Astrocyte (in vitro differentiated cells and primary cell): ENCODE measurements around the gene MED13L. TPM values are rescaled to one million over a fixed set of nuclear protein-coding genes. Genes with fewer than 3 reads are reported as not detected.

ENCODE experiments used
- DNase-seq: peaks from one replicate; pipeline ENCODE4 v3.0.0-alpha.2; 2010; ENCODE audit warnings: low read depth
- FAIRE-seq: peaks from 2 replicates; lab custom pipeline; 2011; peaks lifted over from hg19 to GRCh38; lab: Jason Lieb, UNC
- H2AFZ ChIP-seq: 2 replicates; pipeline ENCODE4 v1.6.0; 2012; ENCODE audit warnings: low read depth, low read length, inconsistent platforms
- H3K27ac ChIP-seq: 2 replicates; pipeline ENCODE4 v1.5.1; 2011; ENCODE audit warnings: low read depth, low read length, inconsistent platforms
- H3K27me3 ChIP-seq: 2 replicates; pipeline ENCODE4 v1.6.0; 2011; ENCODE audit warnings: low read length, inconsistent platforms; ENCODE audit not compliant: insufficient read depth
- H3K36me3 ChIP-seq: 2 replicates; pipeline ENCODE4 v1.5.1; 2011; ENCODE audit warnings: low read length, inconsistent platforms; ENCODE audit not compliant: insufficient read depth
- H3K4me1 ChIP-seq: 2 replicates; pipeline ENCODE4 v1.5.1; 2011; ENCODE audit warnings: low read length, inconsistent platforms; ENCODE audit not compliant: insufficient read depth
- H3K4me2 ChIP-seq: 2 replicates; pipeline ENCODE4 v1.6.0; 2012; ENCODE audit warnings: low read length, inconsistent platforms
- H3K4me3 ChIP-seq: 2 replicates; pipeline ENCODE4 v1.5.1; 2011; ENCODE audit warnings: low read depth, mild to moderate bottlenecking, low read length, inconsistent platforms; ENCODE audit not compliant: insufficient read depth
- H3K79me2 ChIP-seq: 2 replicates; pipeline ENCODE4 v1.6.0; 2012; ENCODE audit warnings: mild to moderate bottlenecking, low read length, inconsistent platforms; ENCODE audit not compliant: insufficient read depth
- H3K9ac ChIP-seq: 2 replicates; pipeline ENCODE4 v1.6.0; 2012; ENCODE audit warnings: mild to moderate bottlenecking, low read length, inconsistent platforms
- H3K9me3 ChIP-seq: 2 replicates; pipeline ENCODE4 v1.5.1; 2012; ENCODE audit warnings: low read depth, mild to moderate bottlenecking, low read length, inconsistent platforms; ENCODE audit not compliant: insufficient read depth
- H4K20me1 ChIP-seq: 2 replicates; pipeline ENCODE4 v1.6.0; 2012; ENCODE audit warnings: low read length, inconsistent platforms; ENCODE audit not compliant: insufficient read depth
- H3K27ac Mint-ChIP-seq: one replicate; pipeline ENCODE4 v1.8.0; 2021; ENCODE audit warnings: mild to moderate bottlenecking, mixed read lengths; ENCODE audit not compliant: unreplicated experiment
- H3K27me3 Mint-ChIP-seq: one replicate; pipeline ENCODE4 v1.8.0; 2021; ENCODE audit warnings: low read depth, mixed read lengths; ENCODE audit not compliant: unreplicated experiment
- H3K36me3 Mint-ChIP-seq: one replicate; pipeline ENCODE4 v1.8.0; 2021; ENCODE audit warnings: low read depth, mixed read lengths; ENCODE audit not compliant: unreplicated experiment
- H3K4me1 Mint-ChIP-seq: one replicate; pipeline ENCODE4 v1.8.0; 2021; ENCODE audit warnings: low read depth, mixed read lengths; ENCODE audit not compliant: unreplicated experiment
- H3K4me3 Mint-ChIP-seq: one replicate; pipeline ENCODE4 v1.8.0; 2021; ENCODE audit warnings: mild to moderate bottlenecking, moderate library complexity, mixed read lengths; ENCODE audit not compliant: unreplicated experiment
- H3K9me3 Mint-ChIP-seq: one replicate; pipeline ENCODE4 v1.8.0; 2021; ENCODE audit warnings: mild to moderate bottlenecking, mixed read lengths; ENCODE audit not compliant: unreplicated experiment
- CTCF ChIP-seq: IDR thresholded peaks from 2 replicates; pipeline ENCODE4 v1.5.1; 2011; ENCODE audit warnings: low read depth, mild to moderate bottlenecking, inconsistent platforms, low read length, moderate library complexity; ENCODE audit not compliant: insufficient read depth
- EZH2 ChIP-seq: IDR thresholded peaks from 2 replicates; pipeline ENCODE4 v1.6.1; 2012; ENCODE audit warnings: mild to moderate bottlenecking, low read length, inconsistent platforms; ENCODE audit not compliant: insufficient read depth
- total RNA-seq: library from RNA; stranded (reverse); gene quantifications from 2 replicates; pipeline ENCODE4 v1.2.1, GENCODE V29; 2021

MED13L gene
- total RNA-seq, 1 donor from 2014 or later: 153 TPM

DNA sequence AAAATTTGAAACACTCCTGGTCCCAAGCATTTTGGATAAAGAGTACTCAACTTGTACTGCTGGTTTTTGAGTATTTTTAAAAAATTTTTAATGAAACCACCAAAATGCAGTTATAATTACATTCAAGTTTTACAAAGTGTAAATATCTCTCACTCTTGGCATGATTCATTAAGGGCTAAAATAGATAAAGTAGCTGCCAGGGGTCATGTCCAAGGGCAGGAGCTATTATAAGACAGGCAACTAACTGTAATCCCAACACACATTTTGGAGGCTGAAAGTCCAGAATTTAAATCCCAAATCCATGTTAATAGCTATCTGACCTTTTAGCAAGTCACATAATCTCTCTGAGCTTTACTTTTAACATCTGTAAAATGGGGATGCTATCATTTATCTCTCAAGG lies 207.6 kb downstream of the MED13L start:
- no peaks in the 10 kb centered on the region for H3K9me3 ChIP-seq
- no peaks in the 10 kb centered on the region for H3K27me3 ChIP-seq
- Mint-ChIP-seq H3K4me1 (peaks cover 43% of the 10 kb centered on the region), H3K4me3 (no peak overlapping the region), H3K27me3 (no peaks in the 10 kb centered on the region), H3K27ac (no peak overlapping the region), H3K9me3 (no peaks in the 10 kb centered on the region), H3K36me3 (peaks cover 3% of the 10 kb centered on the region)
- peaks cover 80% of the 10 kb centered on the region for H3K79me2 ChIP-seq
- no peak overlapping the region for H3K4me2 ChIP-seq
- no peak overlapping the region for H3K9ac ChIP-seq
- DNase-seq (no peak), FAIRE-seq (no peak)
- no peak overlapping the region for H3K27ac ChIP-seq
- H3K36me3 ChIP-seq: no peaks in the 10 kb centered on the region
- no peak overlapping the region for H2AFZ ChIP-seq
- TF ChIP-seq CTCF (no peak), EZH2 (no peak)
- no peaks in the 10 kb centered on the region for H3K4me1 ChIP-seq
- H4K20me1 ChIP-seq: peaks cover 76% of the 10 kb centered on the region
- H3K4me3 ChIP-seq: no peak overlapping the region

- Histone ChIP-seq H3K4me1 (no peaks in the 10 kb centered on the region), H3K27ac (no peak overlapping the region), H3K4me3 (no peak overlapping the region), H3K4me2 (no peak overlapping the region), H3K36me3 (no peaks in the 10 kb centered on the region), H3K9ac (no peak overlapping the region), H4K20me1 (peaks cover 74% of the 10 kb centered on the region), H3K27me3 (no peaks in the 10 kb centered on the region), H3K79me2 (peaks cover 84% of the 10 kb centered on the region), H2AFZ (no peak overlapping the region), H3K9me3 (no peaks in the 10 kb centered on the region)
- Mint-ChIP-seq H3K4me3 (no peak overlapping the region), H3K4me1 (peaks cover 40% of the 10 kb centered on the region), H3K9me3 (no peaks in the 10 kb centered on the region), H3K27me3 (no peaks in the 10 kb centered on the region), H3K36me3 (peaks cover 3% of the 10 kb centered on the region), H3K27ac (no peak overlapping the region)
- TF ChIP-seq CTCF: no peak
- TF ChIP-seq EZH2: no peak
- no peak for FAIRE-seq
- no peak for DNase-seq
These were observed 208.6 kb downstream of the MED13L start for GRCh38 chr12:116068853-116069252.

- Histone ChIP-seq H3K4me2 (no peak overlapping the region), H3K9ac (no peak overlapping the region), H3K27ac (no peak overlapping the region), H3K4me1 (no peaks in the 10 kb centered on the region), H3K36me3 (no peaks in the 10 kb centered on the region), H3K79me2 (peaks cover 85% of the 10 kb centered on the region), H3K9me3 (no peaks in the 10 kb centered on the region), H3K4me3 (no peak overlapping the region), H2AFZ (no peak overlapping the region), H3K27me3 (no peaks in the 10 kb centered on the region), H4K20me1 (peaks cover 71% of the 10 kb centered on the region)
- Mint-ChIP-seq H3K27ac (no peak overlapping the region), H3K36me3 (peaks cover 3% of the 10 kb centered on the region), H3K4me3 (no peak overlapping the region), H3K9me3 (no peaks in the 10 kb centered on the region), H3K4me1 (peaks cover 40% of the 10 kb centered on the region), H3K27me3 (no peaks in the 10 kb centered on the region)
- DNase-seq: no peak
- no peak for FAIRE-seq
- no peak for TF ChIP-seq CTCF
- TF ChIP-seq EZH2: no peak
These were observed 209.1 kb downstream of the MED13L start for GRCh38 chr12:116068371-116068770.
